ENCODE measurements around the gene ATG7. TPM values are rescaled to one million over a fixed set of nuclear protein-coding genes. Genes with fewer than 3 reads are reported as not detected.

Gene ATG7
- total and polyA plus RNA-seq, 2 donors from 2014 or later: 15.3 to 54.9 TPM

GRCh38 chr3:11381141-11381540 is 108.9 kb downstream of the ATG7 start:
- Histone ChIP-seq H3K4me3 (ENCODE audit: low read length in 3 of 3) (no peak overlapping the region), H3K36me3 (ENCODE audit: control insufficient read depth in 2 of 3, insufficient read depth in 3 of 3, low read length in 3 of 3) (no peaks in the 10 kb centered on the region), H3K27me3 (ENCODE audit: control insufficient read depth, insufficient read depth, low read length) (no peaks in the 10 kb centered on the region), H3K4me1 (ENCODE audit: control insufficient read depth in 2 of 3, insufficient read depth in 2 of 3, low read depth in 1 of 3, low read length in 3 of 3) (peaks cover 3 to 11% (median 3%) of the 10 kb centered on the region in 3 donors), H3K9me3 (ENCODE audit: control insufficient read depth in 2 of 3, insufficient read depth in 1 of 3, low read length in 3 of 3) (no peaks in the 10 kb centered on the region), H3K9ac (ENCODE audit: low read length in 3 of 3) (no peak overlapping the region), H3K27ac (ENCODE audit: low read depth in 2 of 2, low read length in 2 of 2) (no peak overlapping the region)
- intact Hi-C loops (cut with DNase I): loop anchor here (5.0 to 10.0 kb wide), 2 partner anchors 271 to 424 kb away; no protein-coding TSS in a partner anchor
- no peak for FAIRE-seq
- no peak for DNase-seq
- TF ChIP-seq CTCF (IDR thresholded peaks at IDR 0.05; ENCODE audit: borderline replicate concordance, extremely low read depth, insufficient read depth): no peak

GRCh38 chr3:11381563-11381962 is 109.4 kb downstream of the ATG7 start:
- Histone ChIP-seq H3K36me3 (ENCODE audit: control insufficient read depth in 2 of 3, insufficient read depth in 3 of 3, low read length in 3 of 3) (no peaks in the 10 kb centered on the region), H3K27ac (ENCODE audit: low read depth in 2 of 2, low read length in 2 of 2) (no peak overlapping the region), H3K4me3 (ENCODE audit: low read length in 3 of 3) (no peak overlapping the region), H3K9ac (ENCODE audit: low read length in 3 of 3) (no peak overlapping the region), H3K27me3 (ENCODE audit: control insufficient read depth, insufficient read depth, low read length) (no peaks in the 10 kb centered on the region), H3K4me1 (ENCODE audit: control insufficient read depth in 2 of 3, insufficient read depth in 2 of 3, low read depth in 1 of 3, low read length in 3 of 3) (peaks cover 3 to 11% (median 3%) of the 10 kb centered on the region in 3 donors), H3K9me3 (ENCODE audit: control insufficient read depth in 2 of 3, insufficient read depth in 1 of 3, low read length in 3 of 3) (no peaks in the 10 kb centered on the region)
- intact Hi-C loops (cut with DNase I): loop anchor here (5.0 to 10.0 kb wide), 2 partner anchors 271 to 423 kb away; no protein-coding TSS in a partner anchor
- TF ChIP-seq CTCF (IDR thresholded peaks at IDR 0.05; ENCODE audit: borderline replicate concordance, extremely low read depth, insufficient read depth): no peak
- peak in 2 of 5 donors; percentile 79 to 81 for DNase-seq
- no peak for FAIRE-seq

- no peak overlapping the region for H3K4me3 ChIP-seq (ENCODE audit: low read length in 3 of 3)
- intact Hi-C loops (cut with DNase I): loop anchor here (5.0 to 10.0 kb wide), 2 partner anchors 270 to 423 kb away; no protein-coding TSS in a partner anchor
- H3K9ac ChIP-seq (ENCODE audit: low read length in 3 of 3): no peak overlapping the region
- no peak for TF ChIP-seq CTCF (IDR thresholded peaks at IDR 0.05; ENCODE audit: borderline replicate concordance, extremely low read depth, insufficient read depth)
- no peaks in the 10 kb centered on the region for H3K9me3 ChIP-seq (ENCODE audit: control insufficient read depth in 2 of 3, insufficient read depth in 1 of 3, low read length in 3 of 3)
- FAIRE-seq: no peak
- no peaks in the 10 kb centered on the region for H3K36me3 ChIP-seq (ENCODE audit: control insufficient read depth in 2 of 3, insufficient read depth in 3 of 3, low read length in 3 of 3)
- DNase-seq: peak in 2 of 5 donors; percentile 43 to 70
- H3K4me1 ChIP-seq (ENCODE audit: control insufficient read depth in 2 of 3, insufficient read depth in 2 of 3, low read depth in 1 of 3, low read length in 3 of 3): peaks cover 3 to 11% (median 3%) of the 10 kb centered on the region in 3 donors
- H3K27ac ChIP-seq (ENCODE audit: low read depth in 2 of 2, low read length in 2 of 2): no peak overlapping the region
- H3K27me3 ChIP-seq (ENCODE audit: control insufficient read depth, insufficient read depth, low read length): no peaks in the 10 kb centered on the region
These were observed 110.0 kb downstream of the ATG7 start for GRCh38 chr3:11382146-11382745.

Data from kidney (tissue), 14 donors.